Fibroblast of gingiva (primary cell): ENCODE measurements around the gene CANX.

Experiments used
- DNase-seq: peaks from one replicate; pipeline ENCODE4 v3.0.0-alpha.2; 2011; ENCODE audit warnings: low read depth

The CANX gene

DNA sequence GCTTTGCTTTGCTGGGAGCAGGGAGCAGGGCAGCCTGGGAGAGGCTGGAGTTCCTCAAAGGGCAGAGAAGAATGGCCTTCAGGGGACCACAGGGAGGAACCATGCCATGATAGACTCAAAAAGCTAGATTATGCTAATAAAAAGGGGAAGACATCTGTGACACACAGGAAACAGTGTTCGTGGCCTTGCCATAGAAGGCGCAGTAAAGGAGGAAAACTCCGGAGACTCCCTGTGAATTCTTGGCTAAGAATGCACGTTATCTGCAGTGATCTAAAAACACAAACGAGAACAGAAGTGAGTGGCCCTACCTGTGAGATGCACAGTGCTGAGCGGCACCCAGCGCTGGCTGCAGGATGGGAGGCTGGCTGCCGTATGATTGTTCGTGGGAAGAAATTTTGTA is 79.1 kb downstream of the CANX start:
- DNase-seq, result no peak

DNA sequence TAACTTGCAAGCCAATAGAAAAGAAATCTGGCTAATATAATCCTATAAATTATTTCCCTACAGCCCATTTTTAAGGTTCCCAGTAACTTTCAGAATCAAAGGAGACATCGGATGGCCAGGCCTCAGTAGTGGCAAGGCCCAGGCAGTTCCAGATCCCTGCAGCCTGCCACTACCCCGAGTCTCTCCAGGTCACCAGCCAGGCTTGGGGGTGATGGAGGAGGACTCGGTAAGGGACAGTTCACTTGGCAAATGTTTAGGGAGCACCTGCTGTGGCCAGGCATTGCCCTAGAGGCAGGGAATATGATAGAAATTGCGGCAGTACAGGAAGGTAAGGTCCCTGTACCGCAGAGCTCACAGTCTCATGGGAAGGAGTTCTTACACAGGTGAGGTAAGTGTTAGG is 79.8 kb downstream of the CANX start:
- DNase-seq, result no peak

- no peak for DNase-seq
These were observed 81.1 kb downstream of the CANX start for GRCh38 chr5:179779826-179780225.

DNA sequence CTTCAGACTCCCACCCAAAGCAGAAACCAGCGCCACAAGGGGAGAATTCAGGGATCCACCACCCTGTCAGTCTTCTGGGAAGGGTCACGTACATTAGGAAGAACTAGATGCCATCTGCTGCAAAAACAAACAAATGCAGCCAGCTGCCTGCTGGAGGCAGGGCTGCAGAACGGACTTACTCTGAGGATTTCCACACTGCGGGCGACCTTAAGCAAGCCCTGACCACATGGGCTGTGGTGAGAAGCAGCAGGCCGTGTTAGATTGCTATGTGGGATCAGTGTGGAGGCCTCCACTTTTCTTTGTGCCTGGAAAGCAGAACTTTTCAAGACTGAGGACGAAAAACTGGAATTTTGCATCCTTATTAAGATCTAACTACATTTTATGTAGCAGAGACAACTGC is 81.6 kb downstream of the CANX start:
- peak; percentile 70 for DNase-seq
